HepG2 (cell line): ENCODE results near the gene MAP3K4. TPM values are rescaled to one million over a fixed set of nuclear protein-coding genes. Genes with fewer than 3 reads are reported as not detected.

ENCODE experiments used
- CHD2 ChIP-seq: IDR thresholded peaks from 2 replicates; pipeline ENCODE4 v1.6.1; 2011; ENCODE audit warnings: low read depth, low read length, improper control_type of control experiment
- KDM5A ChIP-seq: fragments of 200-600 bp; sonication (generic); IDR thresholded peaks from 2 replicates; pipeline ENCODE4 v1.7.0; 2018; ENCODE audit warnings: antibody characterized with exemption, mild to moderate bottlenecking, low read length, borderline replicate concordance
- NFAT5 ChIP-seq: sonication (generic); formaldehyde crosslinking; IDR thresholded peaks from 2 replicates; pipeline ENCODE4 v1.4.0; 2020; ENCODE audit warnings: missing genetic modification reagents
- PHF8 ChIP-seq: sonication (generic); formaldehyde crosslinking; IDR thresholded peaks from 2 replicates; pipeline ENCODE4 v1.5.0; 2020; ENCODE audit warnings: missing genetic modification reagents
- SRSF4 ChIP-seq: fragments of 200-400 bp; formaldehyde crosslinking; IDR thresholded peaks from one replicate; pipeline ENCODE4 v1.6.1; 2018; ENCODE audit warnings: mild to moderate bottlenecking, low read depth, low read length, moderate library complexity; ENCODE audit not compliant: poor library complexity, severe bottlenecking
- TOPORS ChIP-seq: sonication (generic); formaldehyde crosslinking; IDR thresholded peaks from 2 replicates; pipeline ENCODE4 v1.8.0; 2023; ENCODE audit warnings: mild to moderate bottlenecking, missing genetic modification reagents
- polyA plus RNA-seq, 8 experiments: library from polyadenylated mRNA; depleted of rRNA in 3 of 8; stranded (reverse) in 7 of 8; unstranded in 1 of 8; fragments of >200 nt; fragmentation: Illumina TruSeq in 4 of 8; extraction: Trizol in 4 of 8; gene quantifications; 2 replicates each; pipeline versions ENCODE4 v1.2.1 to v1.2.3, GENCODE V29; 2011 to 2016; ENCODE audit warnings: low read depth in 4 of 8, missing spikeins in 1 of 8, mixed read lengths in 1 of 8; ENCODE audit not compliant: insufficient read depth in 1 of 8
- total RNA-seq, 5 experiments: library from RNA; depleted of rRNA; stranded (reverse); fragments of >200 nt; fragmentation: Illumina TruSeq; extraction: Trizol; gene quantifications; 2 replicates each; pipeline ENCODE4 v1.2.3, GENCODE V29; 2016; ENCODE audit warnings: low read depth in 1 of 5
- TF ChIP-seq, protein P1 (sequence below): sonication (generic); formaldehyde crosslinking; IDR thresholded peaks from 2 replicates; pipeline ENCODE4 v1.5.1; 2020; ENCODE audit warnings: mild to moderate bottlenecking, missing genetic modification reagents, moderate library complexity
- TF ChIP-seq, protein P2 (sequence below), 2 experiments: IDR thresholded peaks; 2 replicates each; pipeline ENCODE4 v1.6.1; 2011 to 2012; ENCODE audit warnings: low read length in 2 of 2, borderline replicate concordance in 1 of 2, low read depth in 1 of 2, mild to moderate bottlenecking in 1 of 2, moderate library complexity in 1 of 2
- TF ChIP-seq, protein P3 (sequence below), 2 experiments: sonication (generic) in 1 of 2; formaldehyde crosslinking in 1 of 2; IDR thresholded peaks; 2 replicates each; pipeline versions ENCODE4 v1.4.0 to v1.6.1; 2016 to 2020; ENCODE audit warnings: borderline replicate concordance in 1 of 2, low read depth in 1 of 2, mild to moderate bottlenecking in 1 of 2, missing genetic modification reagents in 1 of 2

MAP3K4 gene
- total and polyA plus RNA-seq, 2 of the 13 experiments (the other 11 are each of a cell fraction or from before 2014, with no cell fraction given), result 12.9 to 33.6 TPM

DNA sequence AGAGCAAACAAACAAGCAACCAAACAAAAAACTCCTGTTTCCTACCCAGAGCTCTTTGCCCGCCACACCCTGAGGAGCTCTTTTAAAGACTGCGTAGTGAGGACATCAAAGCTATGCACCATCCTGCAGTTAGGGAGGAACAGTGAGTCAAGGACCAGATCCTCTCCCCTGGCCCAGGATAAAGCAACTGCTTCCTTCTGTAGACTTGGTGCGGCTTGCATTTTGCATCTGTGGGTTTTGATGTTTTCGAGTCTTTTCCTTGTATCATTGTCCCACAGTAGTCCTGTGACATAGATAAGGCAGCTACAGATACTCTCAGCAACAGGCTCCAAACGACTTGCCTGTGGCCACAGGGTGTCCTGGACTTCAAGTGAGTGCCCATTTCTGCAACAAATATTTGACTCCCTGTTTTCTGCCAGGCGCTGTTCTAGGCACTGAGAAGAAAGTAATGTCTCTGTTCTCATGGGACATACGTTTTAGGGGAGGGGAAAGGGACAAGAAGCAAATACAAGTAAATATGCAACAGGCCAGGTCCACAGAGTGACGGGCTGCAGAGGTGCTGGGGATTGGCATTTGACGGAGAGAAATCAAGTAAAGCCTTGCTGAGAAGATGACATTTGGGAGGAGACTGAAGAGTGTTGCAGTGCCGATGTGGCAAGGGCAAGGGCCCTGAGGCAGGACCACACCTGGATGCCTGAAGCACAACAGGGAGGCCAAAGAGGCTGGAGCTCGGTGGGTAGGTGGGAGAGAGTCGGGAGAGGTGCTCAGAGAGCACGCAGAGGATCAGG, 35.9 kb upstream of the MAP3K4 start (continued):
- TF ChIP-seq, protein P1, sequence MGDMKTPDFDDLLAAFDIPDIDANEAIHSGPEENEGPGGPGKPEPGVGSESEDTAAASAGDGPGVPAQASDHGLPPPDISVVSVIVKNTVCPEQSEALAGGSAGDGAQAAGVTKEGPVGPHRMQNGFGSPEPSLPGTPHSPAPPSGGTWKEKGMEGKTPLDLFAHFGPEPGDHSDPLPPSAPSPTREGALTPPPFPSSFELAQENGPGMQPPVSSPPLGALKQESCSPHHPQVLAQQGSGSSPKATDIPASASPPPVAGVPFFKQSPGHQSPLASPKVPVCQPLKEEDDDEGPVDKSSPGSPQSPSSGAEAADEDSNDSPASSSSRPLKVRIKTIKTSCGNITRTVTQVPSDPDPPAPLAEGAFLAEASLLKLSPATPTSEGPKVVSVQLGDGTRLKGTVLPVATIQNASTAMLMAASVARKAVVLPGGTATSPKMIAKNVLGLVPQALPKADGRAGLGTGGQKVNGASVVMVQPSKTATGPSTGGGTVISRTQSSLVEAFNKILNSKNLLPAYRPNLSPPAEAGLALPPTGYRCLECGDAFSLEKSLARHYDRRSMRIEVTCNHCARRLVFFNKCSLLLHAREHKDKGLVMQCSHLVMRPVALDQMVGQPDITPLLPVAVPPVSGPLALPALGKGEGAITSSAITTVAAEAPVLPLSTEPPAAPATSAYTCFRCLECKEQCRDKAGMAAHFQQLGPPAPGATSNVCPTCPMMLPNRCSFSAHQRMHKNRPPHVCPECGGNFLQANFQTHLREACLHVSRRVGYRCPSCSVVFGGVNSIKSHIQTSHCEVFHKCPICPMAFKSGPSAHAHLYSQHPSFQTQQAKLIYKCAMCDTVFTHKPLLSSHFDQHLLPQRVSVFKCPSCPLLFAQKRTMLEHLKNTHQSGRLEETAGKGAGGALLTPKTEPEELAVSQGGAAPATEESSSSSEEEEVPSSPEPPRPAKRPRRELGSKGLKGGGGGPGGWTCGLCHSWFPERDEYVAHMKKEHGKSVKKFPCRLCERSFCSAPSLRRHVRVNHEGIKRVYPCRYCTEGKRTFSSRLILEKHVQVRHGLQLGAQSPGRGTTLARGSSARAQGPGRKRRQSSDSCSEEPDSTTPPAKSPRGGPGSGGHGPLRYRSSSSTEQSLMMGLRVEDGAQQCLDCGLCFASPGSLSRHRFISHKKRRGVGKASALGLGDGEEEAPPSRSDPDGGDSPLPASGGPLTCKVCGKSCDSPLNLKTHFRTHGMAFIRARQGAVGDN (CRISPR knock-in tag), result no peak
- no peak for TF ChIP-seq SRSF4
- TF ChIP-seq PHF8 (CRISPR knock-in tag), result no peak
- TF ChIP-seq KDM5A, result no peak
- TF ChIP-seq CHD2, result no peak
- TF ChIP-seq, protein P2, sequence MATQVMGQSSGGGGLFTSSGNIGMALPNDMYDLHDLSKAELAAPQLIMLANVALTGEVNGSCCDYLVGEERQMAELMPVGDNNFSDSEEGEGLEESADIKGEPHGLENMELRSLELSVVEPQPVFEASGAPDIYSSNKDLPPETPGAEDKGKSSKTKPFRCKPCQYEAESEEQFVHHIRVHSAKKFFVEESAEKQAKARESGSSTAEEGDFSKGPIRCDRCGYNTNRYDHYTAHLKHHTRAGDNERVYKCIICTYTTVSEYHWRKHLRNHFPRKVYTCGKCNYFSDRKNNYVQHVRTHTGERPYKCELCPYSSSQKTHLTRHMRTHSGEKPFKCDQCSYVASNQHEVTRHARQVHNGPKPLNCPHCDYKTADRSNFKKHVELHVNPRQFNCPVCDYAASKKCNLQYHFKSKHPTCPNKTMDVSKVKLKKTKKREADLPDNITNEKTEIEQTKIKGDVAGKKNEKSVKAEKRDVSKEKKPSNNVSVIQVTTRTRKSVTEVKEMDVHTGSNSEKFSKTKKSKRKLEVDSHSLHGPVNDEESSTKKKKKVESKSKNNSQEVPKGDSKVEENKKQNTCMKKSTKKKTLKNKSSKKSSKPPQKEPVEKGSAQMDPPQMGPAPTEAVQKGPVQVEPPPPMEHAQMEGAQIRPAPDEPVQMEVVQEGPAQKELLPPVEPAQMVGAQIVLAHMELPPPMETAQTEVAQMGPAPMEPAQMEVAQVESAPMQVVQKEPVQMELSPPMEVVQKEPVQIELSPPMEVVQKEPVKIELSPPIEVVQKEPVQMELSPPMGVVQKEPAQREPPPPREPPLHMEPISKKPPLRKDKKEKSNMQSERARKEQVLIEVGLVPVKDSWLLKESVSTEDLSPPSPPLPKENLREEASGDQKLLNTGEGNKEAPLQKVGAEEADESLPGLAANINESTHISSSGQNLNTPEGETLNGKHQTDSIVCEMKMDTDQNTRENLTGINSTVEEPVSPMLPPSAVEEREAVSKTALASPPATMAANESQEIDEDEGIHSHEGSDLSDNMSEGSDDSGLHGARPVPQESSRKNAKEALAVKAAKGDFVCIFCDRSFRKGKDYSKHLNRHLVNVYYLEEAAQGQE (IDR thresholded peaks at IDR 0.05; ENCODE audit: borderline replicate concordance in 1 of 2, low read depth in 1 of 2, low read length in 2 of 2), result no peak
- no peak for TF ChIP-seq TOPORS (CRISPR knock-in tag)
- TF ChIP-seq, protein P3, sequence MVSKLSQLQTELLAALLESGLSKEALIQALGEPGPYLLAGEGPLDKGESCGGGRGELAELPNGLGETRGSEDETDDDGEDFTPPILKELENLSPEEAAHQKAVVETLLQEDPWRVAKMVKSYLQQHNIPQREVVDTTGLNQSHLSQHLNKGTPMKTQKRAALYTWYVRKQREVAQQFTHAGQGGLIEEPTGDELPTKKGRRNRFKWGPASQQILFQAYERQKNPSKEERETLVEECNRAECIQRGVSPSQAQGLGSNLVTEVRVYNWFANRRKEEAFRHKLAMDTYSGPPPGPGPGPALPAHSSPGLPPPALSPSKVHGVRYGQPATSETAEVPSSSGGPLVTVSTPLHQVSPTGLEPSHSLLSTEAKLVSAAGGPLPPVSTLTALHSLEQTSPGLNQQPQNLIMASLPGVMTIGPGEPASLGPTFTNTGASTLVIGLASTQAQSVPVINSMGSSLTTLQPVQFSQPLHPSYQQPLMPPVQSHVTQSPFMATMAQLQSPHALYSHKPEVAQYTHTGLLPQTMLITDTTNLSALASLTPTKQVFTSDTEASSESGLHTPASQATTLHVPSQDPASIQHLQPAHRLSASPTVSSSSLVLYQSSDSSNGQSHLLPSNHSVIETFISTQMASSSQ (IDR thresholded peaks at IDR 0.05; ENCODE audit: low read depth), result no peak
- TF ChIP-seq, protein P3 (CRISPR knock-in tag; IDR thresholded peaks at IDR 0.05; ENCODE audit: borderline replicate concordance), result no peak
- no peak for TF ChIP-seq NFAT5
- TF ChIP-seq, all 625 proteins: peak for 0
